NCI-H2081 (cell line): ENCODE measurements around the gene RPN1.

ENCODE experiments used
- DNase-seq, 2 experiments: peaks; one replicate each; lab custom pipeline; 2025; lab: John Stamatoyannopoulos, UW

The RPN1 gene

DNA sequence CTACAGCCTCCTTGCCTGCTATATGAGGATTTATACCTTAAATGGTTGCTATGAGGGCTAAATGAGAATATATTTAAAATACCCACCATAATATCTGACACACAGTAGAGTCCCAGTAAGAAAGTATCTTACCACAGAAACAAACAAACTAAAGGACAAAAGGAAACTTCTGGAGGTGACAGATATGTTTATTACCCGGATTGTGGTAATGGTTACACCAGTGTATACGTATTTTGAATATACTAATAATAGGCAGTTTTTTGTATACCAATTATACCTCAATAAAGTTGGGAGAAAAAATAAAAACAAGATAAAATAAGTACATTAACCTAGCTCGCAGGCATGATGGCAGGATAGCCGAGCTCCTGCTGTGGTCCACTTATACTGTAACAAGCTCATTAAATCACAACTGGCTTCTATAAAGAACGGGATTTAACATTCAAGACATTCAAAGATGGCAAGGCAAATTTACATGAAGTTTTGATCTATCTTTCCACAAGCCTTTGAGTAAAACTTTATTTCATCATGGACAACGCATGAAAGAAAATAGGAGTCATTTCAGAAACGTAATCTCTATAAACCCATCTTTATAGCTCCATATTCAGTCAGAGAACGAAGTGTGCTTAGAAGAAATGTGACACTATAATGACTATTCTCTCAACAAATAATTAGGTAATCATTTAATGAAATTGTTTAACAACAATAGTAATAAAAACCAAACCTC is 1.5 kb downstream of the RPN1 start:
- peak in 1 of 2 experiments; percentile 32 for DNase-seq

DNA sequence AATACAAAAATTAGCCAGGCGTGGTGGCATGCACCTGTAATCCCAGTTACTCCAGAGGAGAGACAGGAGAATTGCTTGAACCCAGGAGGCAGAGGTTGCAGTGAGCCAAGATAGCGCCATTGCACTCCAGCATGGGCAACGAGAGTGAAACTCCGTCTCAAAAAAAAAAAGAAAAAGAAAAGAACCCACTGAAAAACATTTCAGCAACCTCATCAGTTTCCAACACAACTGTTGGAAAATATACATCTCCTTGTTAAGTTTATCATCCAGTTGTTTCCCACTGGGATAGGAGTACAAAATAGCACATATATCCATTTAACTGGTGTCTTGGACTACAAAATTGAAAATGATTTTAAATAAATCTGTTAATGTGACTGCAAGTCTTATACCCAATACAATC is 2.2 kb downstream of the RPN1 start:
- no peak for DNase-seq

DNA sequence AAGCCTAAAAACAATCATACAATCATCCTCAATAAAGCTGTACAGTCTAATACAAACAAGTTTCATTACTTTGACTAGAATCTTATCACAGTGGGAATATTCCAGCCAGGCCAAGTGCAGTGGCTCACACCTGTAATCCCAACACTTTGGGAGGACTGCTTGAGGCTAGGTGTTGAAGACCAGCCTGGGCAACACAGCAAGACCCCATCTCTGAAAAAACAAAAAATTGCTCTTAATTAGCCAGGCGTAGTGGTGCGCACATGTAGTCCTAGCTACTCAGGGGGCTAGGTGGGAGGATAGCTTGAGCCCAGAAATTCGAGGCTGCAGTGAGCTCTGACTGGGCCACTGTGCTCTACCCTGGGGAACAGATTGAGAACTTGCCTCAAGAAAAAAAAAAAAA is 3.3 kb downstream of the RPN1 start:
- DNase-seq, result no peak

DNA sequence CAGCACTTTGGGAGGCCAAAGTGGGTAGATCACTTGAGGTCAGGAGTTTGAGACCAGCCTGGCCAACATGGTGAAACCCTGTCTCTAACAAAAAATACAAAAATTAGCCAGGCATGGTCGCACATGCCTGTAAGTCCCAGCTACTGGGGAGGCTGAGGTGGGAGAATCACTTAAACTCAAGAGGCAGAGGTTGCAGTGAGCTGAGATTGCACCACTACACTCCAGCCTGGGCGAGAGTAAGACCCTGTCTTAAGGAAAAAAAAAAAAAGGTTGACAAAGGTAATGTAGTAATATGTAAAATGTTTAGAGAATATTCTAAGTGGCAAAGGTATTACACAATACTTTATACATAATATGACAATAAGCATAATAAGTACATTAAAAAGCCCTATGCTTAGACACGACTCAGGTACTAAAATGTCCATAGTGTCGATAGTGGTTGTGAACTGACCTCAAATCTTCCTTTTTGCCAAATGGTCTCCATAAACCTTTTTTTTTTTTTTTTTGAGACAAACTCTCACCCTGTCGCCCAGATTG is 16.5 kb downstream of the RPN1 start:
- no peak for DNase-seq

DNA sequence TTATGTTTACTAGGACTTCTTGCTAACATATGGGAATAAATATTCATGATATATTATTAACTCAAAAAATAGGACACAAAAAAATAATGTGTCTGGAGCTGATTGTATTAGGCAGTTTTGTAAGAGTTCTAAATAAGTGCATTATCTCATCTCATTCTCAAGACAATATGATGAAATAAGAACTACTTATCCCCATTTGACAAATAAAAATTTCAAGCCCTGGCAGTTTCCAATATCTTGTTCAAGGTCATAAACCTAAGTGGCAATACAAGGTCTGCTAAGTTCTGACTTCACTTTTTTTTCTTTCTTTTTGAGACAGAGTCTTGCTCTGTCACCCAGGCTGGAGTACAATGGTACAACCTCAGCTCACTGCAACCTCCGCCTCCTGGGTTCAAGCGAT is 18.3 kb downstream of the RPN1 start:
- DNase-seq, result no peak

DNA sequence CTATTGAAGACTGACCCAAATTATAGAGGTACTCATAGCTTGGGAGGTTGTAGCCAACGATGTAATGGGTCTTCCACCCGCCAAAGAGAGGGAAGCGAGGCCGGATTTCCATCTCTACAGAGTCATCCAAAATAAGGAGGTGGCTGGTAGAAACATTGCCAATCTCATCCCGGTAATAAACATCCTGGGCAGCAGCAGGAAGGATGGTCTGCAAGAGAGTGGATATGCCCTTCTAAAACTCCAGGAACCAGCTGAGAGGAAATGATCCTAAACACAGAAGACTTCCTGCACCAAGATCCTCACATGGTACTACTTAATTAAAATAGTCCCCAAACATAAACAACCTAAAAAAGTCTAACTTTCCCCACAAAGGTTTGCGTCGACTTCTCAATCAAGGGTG is 20.7 kb downstream of the RPN1 start:
- no peak for DNase-seq

DNA sequence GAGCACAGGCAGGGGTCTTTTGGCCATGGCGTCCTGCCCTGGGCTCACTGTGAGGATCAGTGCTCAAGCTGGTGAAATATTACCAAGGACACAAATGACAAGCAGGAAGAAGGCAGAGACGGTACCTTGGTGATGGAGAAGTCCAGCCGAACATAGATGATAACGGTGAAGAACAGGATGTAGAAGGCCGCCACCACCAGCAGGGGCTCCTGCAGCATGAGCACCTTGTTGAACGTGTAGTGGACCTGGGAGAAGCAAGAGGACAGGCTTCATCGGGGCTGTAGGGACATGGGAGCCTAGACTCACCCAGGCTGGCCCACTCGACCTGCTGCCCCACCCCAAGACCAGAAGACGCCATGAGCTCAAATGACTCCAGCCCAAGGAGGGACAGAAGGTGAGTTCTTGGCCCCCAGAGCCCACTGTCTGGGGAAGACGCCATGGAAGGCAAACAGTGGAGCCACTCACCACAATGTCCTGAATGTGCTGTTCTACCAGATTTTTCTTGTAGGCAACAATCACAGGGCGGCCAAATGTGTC is 25.1 kb downstream of the RPN1 start:
- DNase-seq, result no peak

DNA sequence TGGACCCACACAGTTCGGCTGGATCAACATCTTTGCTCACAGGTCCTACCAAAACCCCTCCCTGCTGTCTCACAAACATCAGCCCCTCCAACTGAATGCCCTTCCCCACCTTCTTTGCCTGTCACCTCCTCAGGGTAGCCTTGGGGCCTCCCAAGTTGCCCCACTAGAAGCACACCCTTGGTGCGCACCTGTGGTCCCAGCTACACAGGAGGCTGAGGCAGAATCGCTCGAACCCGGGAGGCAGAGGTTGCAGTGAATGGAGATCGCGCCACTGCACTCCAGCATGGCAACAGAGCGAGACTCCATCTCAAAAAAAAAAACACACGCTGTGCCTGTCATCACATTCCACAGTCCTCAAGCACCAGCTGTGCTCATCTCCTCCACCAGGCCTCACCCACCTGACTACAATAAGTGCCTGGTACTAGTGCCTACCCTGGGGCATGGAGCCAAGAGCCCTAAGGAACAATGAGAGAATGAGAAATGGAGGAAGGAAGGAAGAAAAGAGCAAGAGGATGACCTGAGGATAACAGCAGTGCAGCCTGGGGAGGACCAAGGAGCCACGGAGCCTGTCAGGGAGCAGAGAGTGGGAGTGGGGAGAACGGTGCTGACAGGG is 26.0 kb downstream of the RPN1 start:
- DNase-seq, result no peak

DNA sequence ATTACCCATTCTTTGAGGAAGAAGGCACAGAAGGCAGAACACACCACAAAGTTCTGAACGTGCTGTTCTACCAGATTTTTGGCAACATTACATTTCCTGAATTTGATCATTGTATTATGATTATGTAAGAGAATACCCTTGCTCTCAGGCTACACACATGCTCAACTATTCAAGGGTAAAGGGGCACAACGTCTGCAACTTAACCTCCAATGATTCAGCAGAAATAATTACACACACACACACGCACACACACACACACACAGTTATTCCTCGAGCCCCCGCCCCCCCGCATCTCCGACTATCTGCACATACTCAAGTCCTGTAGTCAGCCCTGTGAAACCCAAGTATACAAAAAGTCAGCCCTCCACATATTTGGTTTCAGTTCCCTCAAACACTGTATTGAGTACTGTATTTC is 26.8 kb downstream of the RPN1 start:
- DNase-seq, result no peak

DNA sequence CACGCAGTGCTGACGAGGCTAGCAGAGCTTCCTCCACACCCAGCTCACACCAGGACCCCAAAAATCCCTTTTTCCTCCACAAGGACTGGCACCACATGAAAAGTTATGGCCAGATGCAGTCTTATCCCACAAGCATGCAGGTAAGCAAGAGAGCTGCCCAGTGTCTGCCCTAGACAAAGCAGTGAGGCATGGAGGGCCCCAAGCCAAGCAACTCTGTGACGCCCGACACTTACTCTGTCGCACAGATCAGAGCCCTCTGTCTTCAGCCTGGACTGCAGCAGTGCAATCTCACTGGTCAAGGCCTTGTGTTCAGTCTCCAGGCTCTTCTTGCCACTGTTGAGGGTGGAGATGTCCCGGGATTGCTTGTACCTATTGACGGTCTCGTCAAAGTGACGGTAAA is 28.7 kb downstream of the RPN1 start:
- DNase-seq, result no peak

DNA sequence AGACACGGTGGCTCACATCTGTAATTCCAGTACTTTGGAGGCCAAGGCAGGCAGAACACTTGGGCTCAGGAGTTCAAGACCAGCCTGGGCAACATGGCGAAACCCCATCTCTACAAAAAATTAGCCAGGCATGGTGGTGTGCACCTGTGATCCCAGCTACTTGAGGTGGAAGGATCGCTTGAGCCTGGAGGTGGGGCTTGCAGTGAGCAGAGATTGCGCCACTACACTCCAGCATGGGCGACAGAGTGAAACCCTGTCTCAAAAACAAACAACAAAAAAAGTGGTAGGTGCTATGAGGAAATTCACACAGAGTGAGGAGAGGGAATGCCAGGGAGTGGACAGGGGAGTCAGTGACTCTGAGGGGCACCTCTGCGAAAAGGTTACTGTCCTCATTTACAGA is 29.4 kb downstream of the RPN1 start:
- no peak for DNase-seq

DNA sequence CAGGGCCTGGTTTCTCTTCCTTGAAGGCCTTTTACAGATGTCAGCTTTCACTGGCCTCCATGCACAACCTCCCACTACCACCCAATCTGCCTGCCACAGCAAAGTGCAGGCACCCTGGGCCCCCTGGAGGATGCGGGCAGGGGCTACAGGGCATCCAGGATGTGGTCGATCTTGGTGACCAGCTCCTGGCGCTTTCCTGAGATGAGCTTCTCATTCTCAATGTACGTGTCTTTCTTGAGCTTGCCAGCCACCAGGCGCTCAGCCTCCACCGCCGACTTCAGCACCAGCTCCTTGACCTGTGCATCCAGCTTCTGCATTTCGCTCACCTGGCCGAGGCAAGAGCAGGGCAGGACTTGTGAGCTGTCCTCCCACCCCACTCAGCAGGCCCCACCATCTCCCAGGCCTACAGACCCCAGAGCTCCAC is 30.3 kb downstream of the RPN1 start:
- DNase-seq, result no peak

DNA sequence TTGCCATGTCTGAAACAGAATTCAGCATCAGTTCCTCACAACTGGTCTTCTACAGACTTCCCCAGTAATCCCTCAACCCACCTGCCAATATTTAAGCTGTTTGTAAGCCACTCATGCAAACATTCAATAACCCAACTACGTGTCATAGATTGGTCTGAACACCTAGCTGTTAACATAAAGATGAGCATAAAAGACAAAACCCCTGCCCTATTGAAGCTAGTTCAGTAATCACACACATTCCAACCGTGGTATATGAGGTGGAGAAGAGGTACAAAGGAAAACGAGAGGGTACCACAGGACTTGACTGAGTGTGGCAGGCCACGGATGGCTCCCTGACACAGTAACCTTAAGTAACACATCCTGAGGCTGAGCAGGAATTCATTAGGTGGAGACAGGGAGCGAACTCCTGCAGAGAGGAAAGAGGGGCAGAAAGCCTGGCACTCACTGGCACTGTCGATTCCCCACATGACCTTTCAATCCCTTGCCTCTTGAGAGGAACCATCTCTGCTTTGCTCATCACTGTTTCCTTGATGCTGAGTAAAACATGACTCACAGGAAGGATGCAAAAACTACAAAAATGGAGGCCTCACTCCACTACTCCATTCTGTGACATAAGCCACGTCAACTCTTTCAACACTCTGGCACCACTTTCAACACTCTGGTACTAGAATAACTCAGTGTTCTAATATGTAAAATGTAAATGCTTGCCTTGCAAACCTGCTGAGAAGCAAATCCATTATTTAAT is 31.3 kb downstream of the RPN1 start:
- DNase-seq, result no peak

DNA sequence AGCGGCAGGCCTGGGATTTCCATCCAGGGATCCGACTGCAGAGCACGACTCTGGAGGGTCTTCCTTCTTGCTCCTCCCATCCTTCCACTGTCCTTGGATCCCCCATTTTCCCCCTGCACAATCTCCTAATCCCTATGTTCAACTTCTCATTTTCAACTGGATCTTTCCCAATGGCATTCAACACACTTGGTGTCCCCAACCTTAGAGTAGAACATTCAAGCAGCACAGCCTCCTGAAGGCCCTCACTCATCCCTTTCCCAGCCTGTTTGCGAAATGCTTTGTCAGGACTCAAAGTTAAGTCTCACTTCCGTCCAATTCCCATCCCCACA is 32.3 kb downstream of the RPN1 start:
- no peak for DNase-seq

DNA sequence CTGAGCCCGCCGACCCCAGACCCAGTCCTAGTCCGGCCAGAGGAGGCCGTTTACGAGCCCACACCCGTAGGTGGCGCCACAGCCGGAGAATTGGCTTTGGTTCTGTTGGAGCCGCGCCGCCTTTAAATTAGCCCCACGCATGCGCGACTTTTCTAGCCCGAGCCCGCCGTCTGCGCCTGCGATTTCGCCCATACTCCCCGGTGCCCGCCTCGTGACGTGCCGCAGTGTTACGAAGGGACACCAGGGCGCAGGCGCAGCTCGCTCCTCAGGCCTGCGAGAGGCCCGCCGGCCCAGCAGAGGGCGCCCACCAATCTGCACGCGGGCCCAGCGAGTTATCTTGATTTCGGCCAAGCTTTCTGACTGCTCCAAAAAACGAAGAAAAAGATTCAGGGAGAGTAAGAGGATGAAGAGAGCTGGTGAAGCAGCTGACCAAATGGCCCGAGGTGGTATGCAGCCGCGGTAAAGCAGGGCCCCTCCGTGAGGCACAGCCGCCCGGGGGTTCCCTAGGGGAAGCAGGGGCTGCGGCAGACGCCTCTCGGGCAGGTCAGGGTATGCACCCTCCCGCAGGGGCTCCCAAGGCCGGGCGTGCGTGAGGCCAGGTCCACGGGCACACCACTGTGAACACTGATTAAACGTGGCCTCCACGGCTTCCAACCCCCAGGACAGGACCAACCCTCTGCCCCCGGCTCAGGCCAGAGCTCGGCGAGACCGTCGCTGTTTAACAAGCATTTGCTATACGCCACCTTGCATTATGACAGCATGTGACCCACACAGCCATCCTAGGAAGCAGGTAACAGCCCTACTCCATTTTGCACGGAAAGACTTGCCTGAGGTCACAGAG is 32.8 kb downstream of the RPN1 start:
- peak; percentile 98 to 100 for DNase-seq

DNA sequence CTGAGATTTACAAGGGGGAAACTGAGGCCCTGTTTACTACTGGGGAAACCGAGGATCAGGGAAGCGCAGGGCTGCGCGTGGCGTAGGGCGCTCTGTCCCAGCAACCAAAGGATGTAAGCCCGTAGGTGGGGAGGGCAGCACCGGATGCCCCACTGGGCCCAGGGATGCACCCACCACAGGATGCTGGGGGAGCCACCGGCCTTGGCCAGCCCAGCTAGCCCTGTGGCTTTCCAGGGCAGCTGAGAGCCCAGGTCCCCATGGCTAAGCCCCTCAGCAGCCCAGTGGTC is 33.4 kb downstream of the RPN1 start:
- DNase-seq, result peak in 1 of 2 experiments; percentile 33

DNA sequence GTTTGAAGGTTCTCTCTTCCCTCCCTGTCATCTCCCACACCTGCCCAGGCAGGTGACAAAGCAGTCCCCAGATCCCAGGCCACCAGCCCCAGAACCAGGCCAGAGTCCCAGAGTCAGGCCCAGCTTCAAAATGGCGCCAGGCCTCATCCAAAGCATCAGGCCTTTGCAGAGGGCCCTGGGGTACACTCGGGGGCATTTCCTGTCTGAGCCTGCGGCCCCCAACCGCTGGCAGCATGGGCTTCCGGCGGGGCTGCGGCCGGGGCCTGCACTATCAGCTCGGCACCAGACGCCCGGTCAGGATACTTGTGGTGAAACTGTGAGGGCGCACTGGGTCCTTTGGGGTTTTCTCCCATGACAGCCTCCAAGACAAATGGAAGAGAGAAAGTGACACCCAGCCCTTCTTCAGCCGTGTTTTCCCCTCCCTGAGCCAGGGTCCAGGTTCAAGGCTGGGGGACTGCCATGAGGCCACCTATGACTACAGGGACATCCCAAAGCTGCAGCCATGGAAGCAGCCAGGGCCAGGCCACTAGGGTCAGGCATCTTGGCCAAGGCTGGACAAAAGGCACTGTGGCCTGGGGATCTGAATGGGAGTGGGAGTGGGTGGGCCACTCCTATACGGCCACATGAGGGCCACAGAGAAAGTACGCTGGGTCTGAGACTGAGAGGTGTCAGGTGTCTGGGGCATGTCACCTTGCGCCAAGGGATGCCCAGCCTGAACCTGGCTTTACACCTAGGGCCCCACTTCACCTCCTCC is 33.9 kb downstream of the RPN1 start:
- no peak for DNase-seq

DNA sequence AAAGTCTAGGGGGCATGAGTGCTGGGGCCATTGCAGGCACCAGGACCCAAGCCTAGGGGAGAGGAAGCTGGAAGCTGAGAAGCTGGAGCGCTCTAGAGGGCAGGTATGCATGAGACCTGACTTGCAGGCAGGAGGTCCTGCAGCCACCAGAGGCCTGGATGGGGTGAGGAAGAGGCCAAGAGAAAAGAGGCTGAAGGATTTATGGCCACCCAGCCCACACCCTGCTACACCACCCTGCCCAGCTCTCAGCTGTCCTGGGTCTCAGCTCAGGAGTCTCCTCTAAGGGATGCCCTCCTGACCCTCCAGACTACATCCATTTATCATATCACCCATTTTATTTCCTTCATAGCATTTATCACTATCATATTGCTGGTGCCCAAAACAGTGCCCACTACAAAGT is 36.5 kb downstream of the RPN1 start:
- no peak for DNase-seq

DNA sequence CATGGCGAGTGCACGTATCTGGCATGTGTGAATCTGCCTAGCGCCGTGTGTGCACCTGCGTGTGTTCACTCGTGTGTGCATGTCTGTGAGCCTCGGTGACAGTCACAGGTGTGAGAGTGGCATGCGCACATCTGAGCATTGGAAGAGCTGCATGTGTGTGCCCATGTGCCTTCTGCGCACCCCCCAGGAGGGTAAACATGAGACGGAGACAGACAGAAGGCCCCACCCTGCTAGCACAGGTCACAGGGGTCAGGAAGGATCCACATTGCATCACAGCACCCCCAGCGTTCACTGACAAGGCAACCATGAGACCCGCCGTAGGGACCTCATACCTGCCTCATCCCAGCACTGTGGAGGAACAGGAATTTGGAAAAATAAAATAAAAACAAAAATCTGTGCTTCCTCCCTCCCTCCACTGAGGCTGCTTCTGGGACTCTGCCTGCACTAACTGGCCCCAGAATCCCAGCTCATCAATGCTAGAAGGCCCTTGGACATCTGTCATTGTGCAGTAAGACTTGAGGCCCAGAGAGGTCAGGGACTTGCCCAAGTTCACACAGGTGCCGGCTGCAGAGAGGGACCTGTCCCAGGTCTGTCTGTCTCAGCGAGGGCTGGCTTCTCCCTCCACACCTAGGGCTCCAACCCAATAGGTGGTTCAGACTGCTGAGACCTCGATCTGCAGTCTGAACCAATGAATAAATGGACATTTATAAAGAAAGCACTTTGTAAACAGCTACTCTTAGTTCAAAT is 37.4 kb downstream of the RPN1 start:
- DNase-seq, result no peak

DNA sequence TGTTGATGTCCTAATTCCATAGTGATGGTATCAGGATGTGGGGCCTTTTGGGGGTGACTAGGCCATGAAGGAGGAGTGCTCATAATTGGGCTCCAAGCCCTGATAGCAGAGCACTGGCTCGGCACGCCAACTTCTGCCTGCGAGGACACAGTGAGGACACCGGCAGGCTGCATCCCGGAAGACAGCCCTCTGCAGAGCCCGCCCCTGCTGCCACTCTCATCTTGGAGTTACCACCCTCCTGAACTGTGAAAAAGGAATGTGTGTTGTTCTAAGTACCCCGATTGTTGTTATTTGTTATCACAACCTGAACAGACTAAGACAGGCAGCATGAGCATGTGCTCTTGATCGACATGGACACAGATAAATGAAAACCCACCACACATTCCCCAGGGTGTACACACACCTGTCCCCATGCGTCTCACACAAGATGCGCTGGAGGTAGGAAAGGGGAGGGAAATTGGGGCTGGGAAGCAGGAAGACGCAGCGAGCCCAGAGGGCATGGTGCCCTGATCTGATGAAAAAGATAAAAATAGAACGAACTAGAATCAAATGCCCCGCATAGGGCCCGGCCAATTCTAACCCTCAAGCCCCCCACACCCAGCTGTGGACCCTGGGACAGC is 40.1 kb downstream of the RPN1 start:
- no peak for DNase-seq
